T-helper 1 cell (primary cell): ENCODE results near the gene TEAD1.

Experiments used
- DNase-seq, 5 donors: peaks; one replicate each; pipeline ENCODE4 v3.0.0-alpha.2; 2012 to 2020

Gene TEAD1

GRCh38 chr11:12715941-12716340 is 41.7 kb downstream of the TEAD1 start:
- no peak for DNase-seq

- no peak for DNase-seq
Measured at GRCh38 chr11:12716816-12717215, 42.6 kb downstream of the TEAD1 start.

- DNase-seq = peak in 4 of 5 donors; percentile 19 to 80 (median 27)
Measured at GRCh38 chr11:12717851-12718291, 43.6 kb downstream of the TEAD1 start.

- no peak for DNase-seq
Measured at GRCh38 chr11:12719221-12719620, 45.0 kb downstream of the TEAD1 start.

GRCh38 chr11:12721816-12722604 is 47.8 kb downstream of the TEAD1 start:
- DNase-seq = no peak

- DNase-seq = no peak
Measured at GRCh38 chr11:12723421-12724300, 49.4 kb downstream of the TEAD1 start.

- no peak for DNase-seq
Measured at GRCh38 chr11:12724301-12725054, 50.3 kb downstream of the TEAD1 start.

GRCh38 chr11:12725055-12725862 is 51.0 kb downstream of the TEAD1 start:
- no peak for DNase-seq

GRCh38 chr11:12725863-12726682 is 51.9 kb downstream of the TEAD1 start:
- no peak for DNase-seq

- DNase-seq = no peak
Measured at GRCh38 chr11:12727563-12728211, 53.5 kb downstream of the TEAD1 start.

- DNase-seq = no peak
Measured at GRCh38 chr11:12728417-12728816, 54.2 kb downstream of the TEAD1 start.

- no peak for DNase-seq
Measured at GRCh38 chr11:12729941-12730340, 55.7 kb downstream of the TEAD1 start.

- DNase-seq = no peak
Measured at GRCh38 chr11:12731841-12732336, 57.7 kb downstream of the TEAD1 start.

GRCh38 chr11:12733091-12733490 is 58.9 kb downstream of the TEAD1 start:
- DNase-seq = no peak

GRCh38 chr11:12734625-12735024 is 60.4 kb downstream of the TEAD1 start:
- DNase-seq = no peak

- DNase-seq = no peak
Measured at GRCh38 chr11:12735262-12735661, 61.0 kb downstream of the TEAD1 start.

GRCh38 chr11:12737024-12737423 is 62.8 kb downstream of the TEAD1 start:
- no peak for DNase-seq

- DNase-seq = no peak
Measured at GRCh38 chr11:12741671-12742216, 67.5 kb downstream of the TEAD1 start.

GRCh38 chr11:12743834-12744449 is 69.7 kb downstream of the TEAD1 start:
- DNase-seq = no peak
